NCI-H510A treated with DMSO at 0.1 percent for 48 hours (cell line): ENCODE results near the gene CIB2.

Experiments
- DNase-seq: peaks from one replicate; lab custom pipeline; 2025; lab: John Stamatoyannopoulos, UW

The CIB2 gene

GRCh38 chr15:78083687-78084448, 47.4 kb downstream of the CIB2 start:
- DNase-seq: no peak

GRCh38 chr15:78083186-78083585, 48.1 kb downstream of the CIB2 start:
- no peak for DNase-seq

GRCh38 chr15:78082743-78083110, 48.5 kb downstream of the CIB2 start:
- DNase-seq: no peak

DNA sequence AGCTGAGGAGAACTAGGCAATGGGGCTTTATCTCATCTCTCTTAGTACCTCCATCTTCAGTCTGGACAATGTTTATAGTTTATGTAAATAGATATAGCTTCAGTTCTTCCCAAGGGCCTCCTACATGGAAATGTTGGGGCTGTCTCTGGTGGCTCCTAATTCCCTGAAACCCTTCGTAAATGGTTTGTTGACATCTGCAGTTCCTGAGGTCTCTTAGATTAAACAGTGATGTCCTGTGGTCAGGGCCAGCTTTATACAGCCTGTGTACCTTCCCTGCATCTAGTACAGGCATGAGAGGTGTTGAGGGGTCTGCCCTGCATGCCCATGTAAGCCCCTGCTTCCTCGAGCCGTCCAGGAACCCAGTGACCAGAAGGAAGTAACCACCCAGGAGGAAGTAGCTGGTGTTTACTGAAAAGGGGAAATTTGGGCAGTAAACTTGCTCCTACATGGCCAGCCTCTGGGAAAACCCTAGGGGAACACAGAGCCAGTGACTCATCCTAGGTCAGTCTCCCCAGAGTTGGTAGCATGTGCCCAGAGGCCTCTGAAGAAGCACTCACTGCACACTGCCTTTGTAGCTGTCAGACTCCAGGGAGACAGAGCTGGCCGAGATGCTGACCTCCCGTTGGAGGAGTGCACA, 49.0 kb downstream of the CIB2 start:
- DNase-seq: no peak

- no peak for DNase-seq
These were observed 51.2 kb downstream of the CIB2 start for GRCh38 chr15:78080088-78080460.

- no peak for DNase-seq
These were observed 51.8 kb downstream of the CIB2 start for GRCh38 chr15:78079298-78080087.

GRCh38 chr15:78077871-78078210, 53.4 kb downstream of the CIB2 start:
- DNase-seq: no peak

GRCh38 chr15:78077053-78077870, 54.0 kb downstream of the CIB2 start, which contains the start of gene TBC1D2B:
Gene TBC1D2B (minus strand): TSS chr15:78077711. CDS start chr15:78077652, 59 bp downstream.
- peak; percentile 12 for DNase-seq

- no peak for DNase-seq
These were observed 54.8 kb downstream of the CIB2 start for GRCh38 chr15:78076231-78077052.

- peak; percentile 51 for DNase-seq
These were observed 55.6 kb downstream of the CIB2 start for GRCh38 chr15:78075490-78076230.

DNA sequence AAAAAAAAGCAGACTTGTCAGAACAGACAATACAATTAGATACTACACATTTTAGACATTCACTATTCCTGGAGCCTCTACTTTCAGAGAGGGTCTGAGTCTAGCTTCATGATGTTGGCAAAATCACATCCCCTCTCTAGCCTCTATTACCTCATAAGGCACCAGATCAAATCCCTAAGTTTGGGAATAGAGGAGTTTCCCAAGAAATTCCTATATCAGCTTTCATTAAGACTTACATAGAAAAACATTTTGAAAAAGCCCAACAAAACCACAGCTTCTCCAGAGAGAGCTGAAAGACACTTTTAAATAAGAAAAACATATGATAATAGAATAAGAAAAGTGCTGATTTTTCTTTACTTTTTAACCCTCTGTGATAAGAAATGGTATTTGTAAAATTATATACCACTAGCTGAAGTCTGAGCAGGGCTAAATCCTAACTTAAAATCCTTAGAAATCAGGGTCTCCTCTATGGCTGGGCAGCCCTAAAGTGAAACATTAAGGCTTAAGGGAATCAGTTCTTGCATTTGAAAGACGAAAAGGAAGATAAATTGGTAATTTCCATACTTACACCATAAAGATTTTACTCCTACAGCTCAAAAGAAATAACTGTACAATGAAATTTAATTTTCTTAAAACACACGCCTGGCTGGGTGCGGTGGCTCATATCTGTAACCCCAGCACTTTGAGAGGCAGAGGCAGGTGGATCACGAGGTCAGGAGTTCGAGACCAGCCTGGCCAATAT, 58.0 kb downstream of the CIB2 start:
- DNase-seq: no peak

GRCh38 chr15:78072080-78072892, 59.0 kb downstream of the CIB2 start:
- no peak for DNase-seq

- DNase-seq: no peak
These were observed 59.9 kb downstream of the CIB2 start for GRCh38 chr15:78071383-78071782.

GRCh38 chr15:78070049-78070700, 61.1 kb downstream of the CIB2 start:
- no peak for DNase-seq

- DNase-seq: no peak
These were observed 61.7 kb downstream of the CIB2 start for GRCh38 chr15:78069462-78070029.

- no peak for DNase-seq
These were observed 62.2 kb downstream of the CIB2 start for GRCh38 chr15:78069052-78069414.

DNA sequence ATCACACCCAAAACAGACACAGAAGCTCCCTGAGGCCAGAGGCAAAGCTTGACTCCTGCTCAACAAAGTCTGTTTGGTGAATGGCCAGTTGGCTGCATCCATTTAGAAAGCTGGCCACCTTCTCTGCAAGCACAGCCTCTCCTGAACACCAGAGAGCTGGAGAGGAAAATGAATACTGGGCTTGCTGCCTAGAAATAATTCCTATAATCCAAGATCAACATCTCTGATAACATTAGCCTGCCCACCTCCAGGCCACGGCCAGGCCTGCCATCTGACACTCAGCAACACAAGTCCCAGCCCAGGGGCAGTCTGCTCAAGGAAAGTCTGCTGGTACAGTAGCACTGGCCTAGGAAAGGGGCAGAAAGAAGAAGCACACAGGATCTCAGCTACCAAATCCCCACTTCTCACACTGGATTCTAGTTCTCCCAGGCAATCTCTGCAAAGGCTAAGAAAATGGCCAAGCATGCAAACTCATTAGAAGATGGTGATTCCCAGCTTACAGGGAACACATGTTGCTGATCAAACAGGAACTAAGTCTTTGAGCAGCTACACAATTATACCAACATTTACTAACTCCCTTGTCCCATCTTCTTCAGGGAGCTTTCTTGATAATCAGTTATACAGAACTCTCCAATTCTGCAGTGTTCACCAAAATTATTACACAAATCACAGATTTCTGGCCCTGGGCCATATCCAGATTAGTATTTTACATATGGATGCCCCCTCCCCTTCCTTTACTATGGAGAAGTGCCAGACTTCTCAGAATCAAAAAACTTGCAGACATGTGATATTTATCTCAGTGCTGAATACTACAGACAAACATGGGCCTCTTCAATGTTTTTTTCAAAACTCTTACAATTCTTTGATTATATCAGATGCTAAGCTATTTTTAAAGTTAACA, 63.7 kb downstream of the CIB2 start:
- no peak for DNase-seq
